Fibroblast of pulmonary artery (primary cell): ENCODE data around the gene KNOP1.

Experiments
- DNase-seq: peaks from one replicate; pipeline ENCODE4 v3.0.0-alpha.2; 2010; ENCODE audit warnings: low read depth
- H3K4me3 ChIP-seq: replicated peaks from 2 replicates; pipeline ENCODE4 v1.5.1; 2011; ENCODE audit warnings: low read depth, mild to moderate bottlenecking, control low read depth, low read length, moderate library complexity
- CTCF ChIP-seq: IDR thresholded peaks from 2 replicates; pipeline ENCODE4 v1.5.1; 2011; ENCODE audit warnings: mild to moderate bottlenecking, control low read depth, low read length, inconsistent platforms; ENCODE audit errors: missing control alignments

Gene KNOP1

GRCh38 chr16:19707569-19708295 lies 10.3 kb downstream of the KNOP1 start:
- DNase-seq, result no peak
- TF ChIP-seq CTCF, result no peak
- no peak overlapping the region for H3K4me3 ChIP-seq

- no peak overlapping the region for H3K4me3 ChIP-seq
- no peak for DNase-seq
- TF ChIP-seq CTCF, result no peak
Observed at GRCh38 chr16:19706846-19707245, 11.2 kb downstream of the KNOP1 start.

- no peak for TF ChIP-seq CTCF
Observed at GRCh38 chr16:19705843-19706242, 12.2 kb downstream of the KNOP1 start.

GRCh38 chr16:19705146-19705501 lies 12.9 kb downstream of the KNOP1 start:
- TF ChIP-seq CTCF, result no peak
- H3K4me3 ChIP-seq, result no peak overlapping the region
- no peak for DNase-seq

More at GRCh38 chr16:19705843-19706242, 12.2 kb downstream of the KNOP1 start:
- no peak for DNase-seq
- no peak overlapping the region for H3K4me3 ChIP-seq

GRCh38 chr16:19704321-19705145 lies 13.5 kb downstream of the KNOP1 start:
- peak; percentile 67 for DNase-seq
- TF ChIP-seq CTCF, result no peak
- H3K4me3 ChIP-seq, result no peak overlapping the region

GRCh38 chr16:19703172-19703889 lies 14.7 kb downstream of the KNOP1 start:
- no peak for DNase-seq
- TF ChIP-seq CTCF, result no peak
- H3K4me3 ChIP-seq, result no peak overlapping the region
